ENCODE results near the gene ARHGAP22. TPM values are rescaled to one million over a fixed set of nuclear protein-coding genes. Genes with fewer than 3 reads are reported as not detected.

Gene ARHGAP22
- total RNA-seq, 1 donor from 2014 or later: 1.9 TPM

GRCh38 chr10:48447356-48448215 is 157.3 kb downstream of the ARHGAP22 start:
- Mint-ChIP-seq H3K27me3 (ENCODE audit: unreplicated experiment) (peaks cover 10% of the 10 kb centered on the region), H3K36me3 (ENCODE audit: low read depth, unreplicated experiment) (peaks cover 6% of the 10 kb centered on the region), H3K4me3 (ENCODE audit: unreplicated experiment) (no peak overlapping the region), H3K9me3 (ENCODE audit: unreplicated experiment) (no peaks in the 10 kb centered on the region), H3K4me1 (ENCODE audit: unreplicated experiment) (peaks cover 11% of the 10 kb centered on the region), H3K27ac (ENCODE audit: unreplicated experiment) (peak overlapping the region; percentile 15)
- TF ChIP-seq CTCF (IDR thresholded peaks at IDR 0.05; ENCODE audit: unreplicated experiment): no peak
- no peak for DNase-seq (ENCODE audit: low spot score)

- H3K4me3 Mint-ChIP-seq (ENCODE audit: unreplicated experiment): no peak overlapping the region
- H3K36me3 Mint-ChIP-seq (ENCODE audit: low read depth, unreplicated experiment): peaks cover 6% of the 10 kb centered on the region
- H3K9me3 Mint-ChIP-seq (ENCODE audit: unreplicated experiment): no peaks in the 10 kb centered on the region
- H3K4me1 Mint-ChIP-seq (ENCODE audit: unreplicated experiment): peaks cover 11% of the 10 kb centered on the region
- H3K27me3 Mint-ChIP-seq (ENCODE audit: unreplicated experiment): peaks cover 8% of the 10 kb centered on the region
- no peak for TF ChIP-seq CTCF (IDR thresholded peaks at IDR 0.05; ENCODE audit: unreplicated experiment)
- no peak for DNase-seq (ENCODE audit: low spot score)
- H3K27ac Mint-ChIP-seq (ENCODE audit: unreplicated experiment): no peak overlapping the region
These were observed 158.1 kb downstream of the ARHGAP22 start for GRCh38 chr10:48446785-48447184.

GRCh38 chr10:48445932-48446331 is 158.9 kb downstream of the ARHGAP22 start:
- Mint-ChIP-seq H3K27ac (ENCODE audit: unreplicated experiment) (no peak overlapping the region), H3K36me3 (ENCODE audit: low read depth, unreplicated experiment) (peaks cover 6% of the 10 kb centered on the region), H3K27me3 (ENCODE audit: unreplicated experiment) (peaks cover 6% of the 10 kb centered on the region), H3K4me3 (ENCODE audit: unreplicated experiment) (no peak overlapping the region), H3K9me3 (ENCODE audit: unreplicated experiment) (no peaks in the 10 kb centered on the region), H3K4me1 (ENCODE audit: unreplicated experiment) (peaks cover 11% of the 10 kb centered on the region)
- no peak for TF ChIP-seq CTCF (IDR thresholded peaks at IDR 0.05; ENCODE audit: unreplicated experiment)
- no peak for DNase-seq (ENCODE audit: low spot score)

- TF ChIP-seq CTCF (IDR thresholded peaks at IDR 0.05; ENCODE audit: unreplicated experiment): no peak
- H3K27ac Mint-ChIP-seq (ENCODE audit: unreplicated experiment): no peak overlapping the region
- DNase-seq (ENCODE audit: low spot score): no peak
These were observed 159.7 kb downstream of the ARHGAP22 start for GRCh38 chr10:48444861-48445841.

More at GRCh38 chr10:48444861-48445841, 159.7 kb downstream of the ARHGAP22 start:
- Mint-ChIP-seq H3K36me3 (ENCODE audit: low read depth, unreplicated experiment) (peaks cover 6% of the 10 kb centered on the region), H3K27me3 (ENCODE audit: unreplicated experiment) (peaks cover 6% of the 10 kb centered on the region), H3K9me3 (ENCODE audit: unreplicated experiment) (no peaks in the 10 kb centered on the region), H3K4me3 (ENCODE audit: unreplicated experiment) (no peak overlapping the region), H3K4me1 (ENCODE audit: unreplicated experiment) (peaks cover 11% of the 10 kb centered on the region)
